Right ventricle myocardium inferior (tissue), 1 donor: Measurements from ENCODE around the gene KLHL33. TPM values are rescaled to one million over a fixed set of nuclear protein-coding genes. Genes with fewer than 3 reads are reported as not detected.
"Not testable (repeated sequence)": the region's sequence is repeated elsewhere in the genome, so short reads cannot be mapped to it uniquely, and the experiment has no call there.

ENCODE experiments used
- ATAC-seq: fragments of 200-7000 bp; cut with Tn5 transposase; one replicate; pipeline ENCODE4 v1.9.1; 2020; ENCODE audit warnings: mild to moderate bottlenecking, moderate library complexity
- DNase-seq: peaks from one replicate; pipeline ENCODE4 v3.0.0; 2021; ENCODE audit errors: missing footprints
- intact Hi-C: fragments of 100-400 bp; cut with DNase I; formaldehyde crosslinking; loops from one replicate; pipeline ENCODE4 v1.11.0; 2022
- total RNA-seq: library from RNA; stranded (reverse); fragmentation: NEBNext Ultra II Directional; extraction: Animal tissue kit (Norgen Biotek cat#: 25700); gene quantifications from one replicate; pipeline ENCODE4 v1.2.1, GENCODE V29; 2021
- donor health status: DM: no; HTN: yes; CAD: no; lungs with severe emphysema.

Gene KLHL33
- total RNA-seq, 1 donor from 2014 or later = 0.62 TPM

DNA sequence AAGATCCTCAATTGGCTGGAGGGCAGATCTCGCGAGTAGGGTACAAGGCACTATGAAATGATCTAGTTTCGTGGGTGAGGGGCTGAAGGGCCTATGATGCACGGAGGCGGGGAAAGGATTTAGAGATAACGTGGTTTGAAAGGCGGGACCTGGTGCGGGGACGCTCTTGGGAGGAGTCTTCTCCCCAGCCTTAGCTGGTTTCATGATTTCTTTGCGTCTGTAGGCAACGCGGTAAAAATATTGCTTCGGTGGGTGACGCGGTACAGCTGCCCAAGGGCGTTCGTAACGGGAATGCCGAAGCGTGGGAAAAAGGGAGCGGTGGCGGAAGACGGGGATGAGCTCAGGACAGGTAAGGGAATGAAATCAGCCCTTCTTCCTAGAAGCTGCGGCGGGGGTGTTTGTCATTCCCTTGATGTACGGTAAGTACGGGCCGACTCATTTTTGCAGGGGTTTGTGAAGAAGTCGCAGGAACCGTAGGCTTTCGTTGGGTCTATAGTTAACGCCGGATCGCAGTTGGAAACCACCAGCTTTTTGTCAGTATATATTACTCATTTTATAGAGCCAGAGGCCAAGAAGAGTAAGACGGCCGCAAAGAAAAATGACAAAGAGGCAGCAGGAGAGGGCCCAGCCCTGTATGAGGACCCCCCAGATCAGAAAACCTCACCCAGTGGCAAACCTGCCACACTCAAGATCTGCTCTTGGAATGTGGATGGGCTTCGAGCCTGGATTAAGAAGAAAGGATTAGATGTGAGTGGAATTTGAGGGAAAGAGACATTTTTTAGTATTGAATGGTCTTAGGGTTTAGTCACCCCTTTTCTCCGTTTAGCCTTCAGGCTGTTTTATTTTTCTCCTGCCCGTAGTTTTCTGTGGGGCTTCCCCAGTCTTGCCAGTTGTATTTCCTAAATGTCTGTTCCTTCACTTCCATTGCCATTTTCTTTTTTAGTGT lies 19.7 kb upstream of the KLHL33 start:
- intact Hi-C loops = no loop called here
- DNase-seq (no peak), ATAC-seq (peak; percentile 45)

DNA sequence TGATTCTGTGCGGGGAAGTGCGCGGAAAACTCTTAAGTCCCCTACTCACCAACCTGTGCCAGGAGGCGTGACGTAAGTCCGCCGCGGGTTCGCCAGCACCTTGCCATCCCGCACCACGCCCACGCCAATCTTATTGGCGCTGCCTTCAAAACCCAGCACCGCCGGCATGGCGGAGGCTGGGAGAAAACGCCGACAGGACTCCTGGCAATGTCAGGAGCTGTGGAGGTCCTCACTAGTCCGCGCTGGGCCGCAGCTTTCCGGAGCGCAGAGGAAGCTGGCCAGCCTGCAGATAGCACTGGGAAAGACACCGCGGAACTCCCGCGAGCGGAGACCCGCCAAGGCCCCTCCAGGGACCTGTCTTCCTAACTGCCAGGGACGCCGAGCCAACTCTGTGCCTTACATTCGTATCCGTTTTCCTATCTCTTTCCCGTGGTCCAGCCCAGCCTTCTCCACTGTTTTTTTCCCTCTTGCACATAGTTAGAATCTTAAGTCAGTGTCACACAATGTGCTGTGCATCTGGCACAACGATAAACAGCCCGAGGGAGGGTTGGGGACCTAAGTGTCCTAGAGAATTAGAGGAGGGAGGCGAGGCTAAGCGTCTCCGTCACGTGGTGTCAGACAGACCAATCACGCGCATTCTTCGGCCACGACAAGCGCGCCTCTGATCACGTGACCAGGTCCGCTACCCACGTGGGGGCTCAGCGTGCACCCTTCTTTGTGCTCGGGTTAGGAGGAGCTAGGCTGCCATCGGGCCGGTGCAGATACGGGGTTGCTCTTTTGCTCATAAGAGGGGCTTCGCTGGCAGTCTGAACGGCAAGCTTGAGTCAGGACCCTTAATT lies 18.8 kb upstream of the KLHL33 start, which contains the start of the genes APEX1 and OSGEP:
Gene APEX1, plus strand, starts transcription at position 711 of the 839 bp plus-strand sequence. CDS start 420 bp downstream, outside the sequence.
Gene OSGEP, minus strand, starts transcription at position 297 of the 839 bp plus-strand sequence. Its CDS starts 129 bp downstream, at position 168.
- intact Hi-C loops = loop anchor here (1.0 kb wide), 1 partner anchor 41 kb away; the partner anchor contains the start of gene TEP1
- ATAC-seq (peak; percentile 97), DNase-seq (peak; percentile 99)

DNA sequence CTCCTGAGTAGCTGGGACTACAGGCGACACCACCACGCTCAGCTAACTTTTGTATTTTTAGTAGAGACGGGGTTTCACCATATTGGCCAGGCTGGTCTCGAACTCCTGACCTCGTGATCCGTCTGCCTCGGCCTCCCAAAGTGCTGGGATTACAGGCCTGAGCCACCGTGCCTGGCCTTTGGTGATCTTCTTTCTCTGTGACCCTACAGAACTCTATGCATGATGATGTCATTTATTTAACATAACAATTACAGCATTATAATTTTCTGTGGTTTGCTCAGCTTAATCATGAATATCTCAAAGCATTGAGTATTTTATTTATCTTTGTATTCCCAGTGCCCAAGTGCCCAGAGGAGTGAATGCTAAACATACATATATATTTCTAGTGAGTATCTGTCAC lies 16.9 kb upstream of the KLHL33 start:
- intact Hi-C loops, ATAC-seq, DNase-seq: not testable (repeated sequence)

DNA sequence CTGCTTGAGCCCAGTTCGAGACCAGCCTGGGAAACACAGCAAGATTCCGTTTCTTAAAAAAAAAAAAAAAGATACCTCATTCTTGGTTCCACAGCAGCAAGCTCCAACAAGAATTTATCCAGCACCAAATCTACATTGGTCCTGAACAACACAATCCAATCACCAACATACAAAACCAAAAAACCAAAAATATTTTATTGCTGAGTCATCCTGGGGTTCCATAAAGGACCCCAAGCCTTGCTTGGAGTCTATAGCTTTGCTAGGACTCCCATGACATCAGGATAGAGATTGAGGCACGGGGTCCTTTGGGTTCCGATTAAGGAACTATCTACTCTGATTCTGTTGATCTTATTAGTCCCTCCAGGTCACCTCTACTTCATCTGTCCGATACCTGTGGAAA lies 10.9 kb upstream of the KLHL33 start:
- intact Hi-C loops = no loop called here
- ATAC-seq (no peak), DNase-seq (no peak)

DNA sequence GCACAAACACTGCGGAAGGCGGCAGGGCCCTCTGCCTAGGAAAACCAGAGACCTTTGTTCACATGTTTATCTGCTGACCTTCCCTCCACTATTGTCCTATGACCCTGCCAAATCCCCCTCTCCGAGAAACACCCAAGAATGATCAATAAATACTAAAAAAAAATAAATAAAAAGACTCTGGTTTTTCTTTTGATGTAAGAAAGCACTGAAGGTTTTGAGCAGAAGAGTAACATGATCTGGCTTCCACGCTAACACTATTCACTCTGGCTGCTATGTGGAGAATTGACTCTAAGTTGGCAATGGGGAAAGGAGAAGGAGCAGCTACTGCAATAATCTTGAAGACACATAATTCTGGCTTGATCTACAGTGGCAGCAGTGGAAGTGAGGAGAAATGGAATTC lies 7.7 kb upstream of the KLHL33 start:
- DNase-seq, ATAC-seq, intact Hi-C loops: not testable (repeated sequence)

DNA sequence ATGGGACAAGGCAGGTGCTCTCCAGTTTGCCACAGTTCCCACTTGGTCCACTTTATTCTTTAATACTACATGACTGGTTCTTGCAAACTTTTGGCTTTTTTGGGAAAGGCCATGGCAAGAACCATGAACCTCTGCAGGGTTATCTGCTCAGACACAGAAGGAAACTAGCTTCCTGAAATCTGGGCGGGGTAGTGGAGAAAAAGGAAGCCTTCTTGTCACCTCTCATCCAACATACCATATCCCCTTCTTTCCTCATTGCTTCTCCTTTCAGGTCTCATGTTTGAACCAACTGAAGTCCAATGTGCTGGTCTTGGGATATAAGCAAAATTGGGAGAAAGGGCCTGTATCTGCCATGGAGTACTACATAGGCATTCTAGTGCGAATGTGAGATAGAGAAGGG lies 5.5 kb upstream of the KLHL33 start:
- intact Hi-C loops = no loop called here
- ATAC-seq (no peak), DNase-seq (no peak)

DNA sequence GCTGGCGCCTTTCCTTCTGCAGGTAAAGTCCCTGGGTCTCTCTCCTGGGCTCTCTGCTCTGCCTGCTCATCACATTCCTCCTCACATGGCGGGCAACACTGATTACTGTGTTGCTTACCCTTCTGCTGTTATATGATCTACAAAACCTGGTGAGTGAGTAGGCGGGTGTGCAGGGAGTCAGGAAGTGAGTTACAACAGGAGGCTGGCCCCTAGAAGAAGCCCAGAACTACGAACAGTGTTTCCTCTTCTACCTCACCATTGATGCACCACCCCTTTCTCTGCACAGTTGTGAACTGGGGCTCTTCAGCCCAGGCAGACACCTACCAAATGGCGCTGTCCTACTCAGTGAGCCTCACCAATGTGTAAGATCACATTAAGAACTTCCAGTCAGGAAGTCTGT lies 4.9 kb upstream of the KLHL33 start:
- DNase-seq = no peak
- intact Hi-C loops = no loop called here
- ATAC-seq = no peak

DNA sequence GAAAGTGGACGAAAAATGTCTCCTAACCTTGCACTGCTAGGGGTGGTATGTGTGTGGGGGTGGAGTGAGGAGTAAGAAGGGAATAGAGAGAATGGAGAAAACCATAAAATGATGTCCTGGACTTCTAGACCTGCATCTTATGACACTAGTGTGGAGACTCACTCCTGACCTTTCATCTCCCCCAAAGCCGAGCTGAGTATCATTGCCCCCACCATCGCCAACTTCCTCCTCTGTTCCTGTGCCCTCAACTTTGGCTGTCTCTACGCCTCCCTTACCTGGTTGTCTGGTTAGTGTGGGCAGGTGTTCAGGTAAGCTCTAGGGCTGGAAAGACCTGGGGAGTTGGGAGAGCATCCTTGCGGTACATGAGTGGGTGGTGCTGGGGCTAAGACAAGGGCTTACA lies 4.5 kb upstream of the KLHL33 start:
- intact Hi-C loops = no loop called here
- ATAC-seq = no peak
- no peak for DNase-seq

DNA sequence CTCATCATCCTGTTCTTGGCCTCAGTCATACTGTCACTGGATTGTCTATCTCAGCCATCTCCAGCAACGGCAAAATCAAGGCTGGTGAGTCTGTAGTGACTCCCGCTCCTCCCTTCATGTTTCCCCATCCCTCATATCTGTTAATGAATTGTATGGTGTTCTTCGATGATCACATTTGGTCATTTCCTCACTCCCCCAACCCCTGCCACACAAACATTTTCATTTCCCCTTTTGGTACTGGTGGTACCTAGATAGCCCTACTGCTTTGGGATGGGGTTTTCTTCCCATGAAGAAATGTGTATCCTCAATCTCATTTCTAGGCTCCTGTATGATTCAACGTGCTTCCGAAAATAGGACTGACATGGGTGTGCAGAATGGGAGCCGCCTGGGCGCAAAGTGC lies 2.7 kb upstream of the KLHL33 start:
- no peak for ATAC-seq
- intact Hi-C loops = no loop called here

DNA sequence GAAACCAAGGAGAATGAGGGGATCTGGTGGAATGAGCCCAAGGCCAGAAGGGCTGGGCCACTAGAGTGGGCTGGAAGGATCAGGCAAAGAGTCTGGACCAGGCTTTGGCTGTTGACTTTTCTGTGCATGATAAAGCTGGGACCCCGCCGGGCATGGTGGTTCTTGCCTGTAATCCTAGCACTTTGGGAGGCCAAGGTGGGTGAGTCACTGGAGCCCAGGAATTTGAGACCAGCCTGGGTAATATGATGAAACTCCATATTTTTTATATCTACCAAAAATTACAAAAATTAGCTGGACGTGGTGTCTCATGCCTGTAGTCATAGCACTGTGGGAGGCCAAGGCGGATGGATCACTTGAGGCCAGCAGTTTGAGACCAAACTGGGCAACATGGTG lies 393 bp upstream of the KLHL33 start:
- DNase-seq (no peak), ATAC-seq (no peak)
- intact Hi-C loops = no loop called here

More for the DNA sequence above, 2.7 kb upstream of the KLHL33 start:
- no peak for DNase-seq

DNA sequence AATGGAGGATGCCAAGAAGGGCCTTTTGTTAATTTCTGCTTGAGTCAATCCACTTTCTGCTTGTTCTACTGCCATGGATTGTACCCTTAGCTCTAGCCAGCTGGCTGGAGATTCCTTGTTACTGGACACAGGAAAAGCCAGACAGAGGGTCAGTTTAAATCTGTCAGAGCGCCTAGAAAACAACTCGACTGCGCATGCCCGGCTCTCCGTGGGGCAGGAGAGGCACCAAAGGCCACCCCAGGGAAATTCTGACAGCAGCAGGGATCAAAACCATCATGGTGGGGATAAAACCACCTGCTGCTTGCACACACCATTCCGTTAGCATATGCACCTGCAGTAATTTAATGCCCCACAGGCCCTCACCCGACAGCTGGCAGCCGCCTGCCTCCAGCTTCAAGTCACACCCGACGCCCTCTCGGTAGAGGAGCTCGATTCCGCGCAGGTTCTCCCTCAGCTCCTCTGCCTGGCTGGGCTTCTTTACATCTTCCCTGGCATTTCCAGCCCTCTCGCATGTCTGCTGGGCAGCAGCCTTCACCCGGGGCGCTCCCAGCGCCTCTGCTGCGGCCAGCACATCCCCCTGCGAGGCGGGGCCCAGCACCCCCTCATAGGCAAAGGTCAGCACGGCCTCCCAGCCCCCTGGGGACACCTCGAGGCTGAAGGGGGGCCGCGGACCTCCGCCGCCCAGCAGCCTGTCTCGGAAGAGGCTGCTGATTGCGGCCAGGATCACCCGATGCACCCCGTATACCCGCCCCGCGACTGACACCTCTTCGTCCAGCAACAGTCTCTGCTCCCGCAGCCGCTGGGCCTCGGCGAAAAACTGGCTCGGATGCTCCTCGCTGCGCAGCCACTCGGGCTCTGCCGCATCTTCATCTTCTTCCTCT lies 1.0 kb downstream of the KLHL33 start:
- intact Hi-C loops = no loop called here
- DNase-seq = peak; percentile 86
- ATAC-seq = peak; percentile 78

DNA sequence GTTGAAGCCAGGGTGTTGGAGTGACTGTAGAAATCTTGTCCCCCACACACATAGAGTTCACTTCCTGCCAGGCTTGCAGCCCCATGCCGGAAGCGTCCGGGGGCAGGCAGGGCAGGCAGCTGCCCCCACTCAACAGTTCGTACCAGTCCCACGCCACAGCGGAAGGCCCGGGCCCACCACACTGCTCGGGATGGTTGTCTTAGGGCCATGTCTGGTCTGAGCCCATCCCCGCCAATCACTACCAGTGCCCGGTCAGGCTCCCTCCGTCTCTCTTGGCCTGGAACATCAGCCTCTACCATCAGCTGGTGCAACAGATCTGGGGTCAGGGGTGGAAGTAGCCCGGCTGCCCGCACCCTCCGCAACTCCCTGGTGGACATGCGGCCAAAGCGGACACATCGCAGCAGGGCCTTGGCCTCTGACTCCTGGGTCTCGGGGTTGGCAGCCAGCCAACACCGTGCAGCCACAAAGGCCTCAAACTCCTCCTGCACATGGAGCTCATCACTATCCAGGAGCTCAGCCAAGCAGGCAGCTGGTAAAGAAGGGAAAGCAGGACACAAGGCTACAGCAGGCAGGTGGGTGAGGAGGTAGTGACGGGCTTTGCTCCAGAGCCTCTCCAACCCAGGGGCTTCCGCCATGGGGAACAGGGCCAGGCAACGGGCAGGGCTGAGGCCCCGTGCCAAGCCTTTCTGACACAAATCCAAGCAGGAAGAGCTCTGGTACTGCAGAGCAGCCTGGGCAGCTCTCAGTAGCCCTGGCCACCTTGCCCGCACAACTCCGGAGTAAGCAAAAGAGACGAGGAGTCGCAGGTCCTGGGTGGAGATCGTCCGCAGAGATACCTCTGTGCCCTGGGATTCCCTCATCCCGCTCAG lies 5.9 kb downstream of the KLHL33 start:
- DNase-seq = no peak
- intact Hi-C loops = no loop called here
- ATAC-seq = peak; percentile 18

DNA sequence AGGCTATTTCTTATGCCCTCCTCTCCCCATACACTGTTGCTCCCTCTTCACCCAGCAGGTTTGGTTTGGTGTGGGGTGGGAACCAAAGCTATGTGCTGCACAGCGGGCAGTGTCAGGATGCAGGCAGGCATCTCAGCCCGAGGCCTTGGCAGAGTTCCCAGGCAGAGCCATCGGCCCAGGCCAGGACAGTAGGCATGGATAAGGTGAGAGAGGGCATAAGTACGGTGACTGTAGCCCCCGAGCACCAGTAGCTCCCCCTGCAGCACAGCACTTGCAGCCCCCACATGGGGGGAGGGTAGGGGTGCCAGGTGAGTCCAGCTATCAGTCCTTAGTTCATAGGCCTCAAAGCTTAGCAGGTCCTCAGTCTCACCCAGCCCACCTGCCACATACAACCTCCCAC lies 7.2 kb downstream of the KLHL33 start:
- ATAC-seq (no peak), DNase-seq (no peak)
- intact Hi-C loops = no loop called here

DNA sequence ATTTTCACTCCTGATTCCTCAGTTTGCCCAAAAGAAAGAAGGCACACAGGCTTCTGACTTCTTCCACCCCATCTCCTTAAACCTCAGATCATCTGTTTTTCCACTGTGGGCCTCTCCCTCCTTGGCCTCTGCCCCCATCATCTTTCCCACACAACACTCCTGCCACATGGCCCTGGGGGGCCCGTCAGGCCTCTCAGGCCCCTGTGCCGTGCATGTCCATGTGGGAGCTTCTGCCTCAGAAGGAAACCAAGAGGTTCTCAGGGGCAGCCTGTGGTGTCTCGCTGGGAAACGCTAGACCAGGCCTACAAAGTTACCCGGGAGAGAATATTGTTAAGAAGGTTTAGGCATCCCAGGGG lies 8.0 kb downstream of the KLHL33 start:
- ATAC-seq (no peak), DNase-seq (peak; percentile 45)
- intact Hi-C loops = no loop called here

DNA sequence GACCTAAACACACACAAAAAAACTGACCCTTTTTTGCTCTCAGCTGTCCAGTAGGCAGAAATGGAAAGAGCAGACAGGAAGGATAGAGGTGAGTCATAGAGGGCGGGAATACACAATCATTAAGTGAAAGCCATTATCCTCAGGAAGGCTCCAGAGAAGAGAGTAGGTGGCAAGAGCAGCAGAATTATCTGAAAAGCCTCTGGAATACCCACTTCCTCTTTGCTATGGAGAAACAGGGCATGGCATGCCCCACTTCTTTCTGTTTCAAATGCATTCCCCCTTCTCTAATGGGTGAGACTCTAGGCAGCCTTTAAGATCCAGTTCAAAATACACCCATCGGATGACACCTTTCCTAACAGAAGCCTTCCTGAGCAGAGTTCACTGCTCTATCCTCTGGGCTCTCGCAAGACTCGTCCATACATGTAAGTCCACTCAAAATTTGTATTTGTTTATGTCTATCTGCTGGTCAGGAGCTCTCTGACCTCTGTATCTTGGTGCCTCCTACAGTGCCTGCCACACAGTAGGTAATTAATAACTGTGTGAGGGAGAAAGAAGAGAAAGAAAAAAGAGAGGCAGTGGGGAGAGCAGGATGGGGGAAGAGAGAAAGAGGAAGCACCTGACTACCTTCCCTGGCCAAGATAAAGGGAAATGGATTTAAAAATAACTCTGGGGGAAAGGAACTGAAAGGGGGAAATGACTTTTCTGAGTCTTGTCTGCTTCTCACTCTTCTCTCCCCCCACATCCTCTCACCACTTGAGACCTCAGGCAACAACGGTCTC lies 8.5 kb downstream of the KLHL33 start:
- DNase-seq (no peak), ATAC-seq (peak; percentile 44)
- intact Hi-C loops = no loop called here

DNA sequence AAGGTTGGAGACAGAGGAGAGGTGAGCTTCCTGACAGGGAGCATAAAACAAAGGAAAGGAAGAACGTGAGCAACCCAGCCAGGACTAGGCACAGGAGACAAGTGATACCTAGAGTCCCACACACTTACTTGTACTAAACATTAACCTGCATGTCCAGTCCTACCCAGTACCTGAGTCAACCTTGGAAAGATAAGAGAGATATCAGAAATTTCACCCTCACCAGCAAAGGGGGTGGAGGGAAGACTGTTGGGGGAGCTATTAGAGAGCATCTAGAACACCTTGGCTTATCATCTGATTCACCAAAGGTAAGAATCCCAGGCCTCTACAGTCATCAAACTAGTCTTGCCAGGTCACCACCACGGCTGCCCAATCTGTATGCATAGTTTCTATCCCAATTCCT lies 11.1 kb downstream of the KLHL33 start:
- ATAC-seq (no peak), DNase-seq (no peak)
- intact Hi-C loops = no loop called here

DNA sequence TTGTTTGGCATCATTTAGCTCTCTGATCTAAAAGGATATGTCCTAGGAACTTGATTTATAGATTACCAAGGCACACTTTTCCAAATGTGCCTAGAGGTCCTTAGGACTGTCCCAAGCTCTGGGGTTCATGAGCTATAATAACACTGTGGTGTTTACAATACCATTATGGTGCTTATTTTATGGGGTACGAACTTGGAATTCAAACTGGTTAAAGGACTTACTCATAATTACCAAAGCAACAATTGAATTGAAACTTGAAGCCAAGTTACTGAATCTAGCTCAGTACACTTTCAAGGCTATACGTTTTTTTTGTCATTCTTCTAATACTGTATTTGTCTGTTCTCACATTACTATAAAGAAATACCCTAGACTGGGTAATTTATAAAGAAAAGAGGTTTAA lies 13.1 kb downstream of the KLHL33 start:
- no peak for ATAC-seq
- intact Hi-C loops = no loop called here
- no peak for DNase-seq
